ENCODE results near the gene DIP2A. TPM values are rescaled to one million over a fixed set of nuclear protein-coding genes. Genes with fewer than 3 reads are reported as not detected.

DIP2A gene
- total RNA-seq, 2 donors from 2014 or later, result 39.4 to 71.6 TPM

- ATAC-seq (no peak), DNase-seq (ENCODE audit: low spot score) (no peak)
- H3K27me3 Mint-ChIP-seq, result no peaks in the 10 kb centered on the region
- H3K4me3 Mint-ChIP-seq, result no peak overlapping the region
- no peaks in the 10 kb centered on the region for H3K9me3 Mint-ChIP-seq
- H3K36me3 Mint-ChIP-seq, result peaks cover 13% of the 10 kb centered on the region
- no peak overlapping the region for H3K27ac Mint-ChIP-seq
- H3K4me1 Mint-ChIP-seq (ENCODE audit: low read depth in 2 of 2), result peaks cover 9 to 13% of the 10 kb centered on the region in 2 donors
Observed at GRCh38 chr21:46545363-46545762, 86.7 kb downstream of the DIP2A start.

DNA sequence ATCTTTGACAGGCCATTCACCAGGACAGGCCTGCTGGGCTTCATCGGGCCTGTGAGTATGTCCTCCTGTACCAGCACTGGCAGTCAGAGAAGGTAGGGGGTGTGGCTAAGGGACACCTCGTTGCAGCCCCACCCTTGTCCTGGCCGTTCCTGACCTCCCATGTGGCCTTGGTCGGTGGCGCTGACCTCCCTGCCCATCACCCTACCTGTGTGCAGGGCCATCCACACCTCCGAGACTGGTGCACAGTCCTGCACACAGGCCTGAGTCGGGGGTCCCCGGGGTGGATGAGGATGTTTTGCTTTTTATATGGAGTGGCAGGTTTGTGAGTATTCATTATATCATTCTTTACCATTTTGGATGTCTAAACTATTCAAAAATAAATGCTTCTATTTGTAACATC, 87.2 kb downstream of the DIP2A start:
- Mint-ChIP-seq H3K36me3 (peaks cover 13% of the 10 kb centered on the region), H3K4me1 (ENCODE audit: low read depth in 2 of 2) (peaks cover 15% of the 10 kb centered on the region in 2 donors), H3K27me3 (no peaks in the 10 kb centered on the region), H3K4me3 (no peak overlapping the region), H3K9me3 (no peaks in the 10 kb centered on the region), H3K27ac (no peak overlapping the region)
- ATAC-seq (no peak), DNase-seq (ENCODE audit: low spot score) (no peak)

- peaks cover 13% of the 10 kb centered on the region for H3K36me3 Mint-ChIP-seq
- H3K4me1 Mint-ChIP-seq (ENCODE audit: low read depth in 2 of 2), result peaks cover 15 to 20% of the 10 kb centered on the region in 2 donors
- DNase-seq (ENCODE audit: low spot score) (no peak), ATAC-seq (no peak)
- H3K27me3 Mint-ChIP-seq, result no peaks in the 10 kb centered on the region
- no peak overlapping the region for H3K4me3 Mint-ChIP-seq
- no peaks in the 10 kb centered on the region for H3K9me3 Mint-ChIP-seq
- H3K27ac Mint-ChIP-seq, result no peak overlapping the region
Observed at GRCh38 chr21:46546799-46547198, 88.1 kb downstream of the DIP2A start.

- no peak for ATAC-seq
- no peak overlapping the region for H3K27ac Mint-ChIP-seq
- H3K27me3 Mint-ChIP-seq, result no peaks in the 10 kb centered on the region
- H3K9me3 Mint-ChIP-seq, result no peaks in the 10 kb centered on the region
- no peak overlapping the region for H3K4me3 Mint-ChIP-seq
- H3K4me1 Mint-ChIP-seq (ENCODE audit: low read depth in 2 of 2), result peaks cover 23 to 24% of the 10 kb centered on the region in 2 donors
- no peak for DNase-seq (ENCODE audit: low spot score)
- H3K36me3 Mint-ChIP-seq, result peaks cover 6% of the 10 kb centered on the region
Observed at GRCh38 chr21:46549650-46550049, 91.0 kb downstream of the DIP2A start.

DNA sequence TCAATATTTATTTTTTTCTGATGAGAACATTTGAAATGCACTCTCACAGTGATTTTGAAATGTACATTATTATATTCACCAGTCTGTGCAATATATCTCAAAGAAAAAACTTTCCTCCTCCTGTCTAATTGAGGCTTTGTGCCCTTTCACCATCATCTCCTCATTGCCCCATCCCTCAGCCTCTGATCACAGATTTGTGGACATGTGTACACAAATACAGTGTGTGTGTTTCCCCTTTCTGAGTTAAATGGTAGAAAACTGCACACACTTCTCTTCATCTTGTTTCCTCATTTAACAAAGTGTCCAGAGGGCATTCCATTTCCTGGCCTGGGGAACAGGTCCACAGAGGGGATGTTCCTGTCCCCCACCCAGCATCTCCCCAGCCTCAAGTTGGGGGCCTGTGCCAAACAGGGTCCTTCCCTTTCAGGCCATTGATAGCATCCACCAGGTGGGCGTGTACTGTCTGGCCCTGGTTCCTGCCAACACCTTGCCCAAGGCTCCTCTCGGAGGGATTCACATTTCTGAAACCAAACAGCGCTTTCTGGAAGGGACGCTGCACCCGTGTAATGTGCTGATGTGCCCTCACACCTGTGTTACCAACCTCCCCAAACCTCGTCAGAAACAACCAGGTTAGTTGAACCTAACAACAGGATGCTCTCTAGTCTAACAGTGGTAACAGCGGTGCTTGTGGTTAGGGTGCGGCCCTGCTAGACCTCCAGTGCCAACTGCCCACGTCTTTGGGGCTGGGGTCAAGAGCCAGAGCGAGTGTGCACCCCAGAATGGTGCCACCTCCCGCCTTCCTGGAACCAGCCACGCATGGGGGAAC, 91.6 kb downstream of the DIP2A start:
- H3K27ac Mint-ChIP-seq, result peak overlapping the region; percentile 61 to 92
- H3K9me3 Mint-ChIP-seq, result no peaks in the 10 kb centered on the region
- no peaks in the 10 kb centered on the region for H3K27me3 Mint-ChIP-seq
- peaks cover 6% of the 10 kb centered on the region for H3K36me3 Mint-ChIP-seq
- H3K4me1 Mint-ChIP-seq (ENCODE audit: low read depth in 2 of 2), result peaks cover 23 to 24% of the 10 kb centered on the region in 2 donors
- peak overlapping the region; percentile 76 for H3K4me3 Mint-ChIP-seq
- ATAC-seq (peak in 1 of 2 donors; percentile 41), DNase-seq (ENCODE audit: low spot score) (no peak)

GRCh38 chr21:46551636-46552241, 93.0 kb downstream of the DIP2A start:
- Mint-ChIP-seq H3K27me3 (no peaks in the 10 kb centered on the region), H3K4me1 (ENCODE audit: low read depth in 2 of 2) (peaks cover 23 to 24% of the 10 kb centered on the region in 2 donors), H3K27ac (peak overlapping the region; percentile 61 to 92), H3K4me3 (peak overlapping the region; percentile 76), H3K9me3 (no peaks in the 10 kb centered on the region), H3K36me3 (peaks cover 6% of the 10 kb centered on the region)
- DNase-seq (ENCODE audit: low spot score) (peak; percentile 70), ATAC-seq (peak; percentile 82 to 84)

- Mint-ChIP-seq H3K4me3 (peak overlapping the region; percentile 76), H3K4me1 (ENCODE audit: low read depth in 2 of 2) (peaks cover 23 to 24% of the 10 kb centered on the region in 2 donors), H3K27me3 (no peaks in the 10 kb centered on the region), H3K36me3 (peaks cover 6% of the 10 kb centered on the region), H3K9me3 (no peaks in the 10 kb centered on the region), H3K27ac (peak overlapping the region; percentile 61 to 92)
- ATAC-seq (no peak), DNase-seq (ENCODE audit: low spot score) (no peak)
Observed at GRCh38 chr21:46552274-46552673, 93.6 kb downstream of the DIP2A start.

GRCh38 chr21:46552865-46553379, 94.2 kb downstream of the DIP2A start:
- Mint-ChIP-seq H3K4me1 (ENCODE audit: low read depth in 2 of 2) (peaks cover 23 to 24% of the 10 kb centered on the region in 2 donors), H3K27ac (peak overlapping the region; percentile 61 to 92), H3K27me3 (no peaks in the 10 kb centered on the region), H3K9me3 (no peaks in the 10 kb centered on the region), H3K4me3 (peak overlapping the region; percentile 76), H3K36me3 (peaks cover 6% of the 10 kb centered on the region)
- DNase-seq (ENCODE audit: low spot score), result no peak
- ATAC-seq, result no peak

DNA sequence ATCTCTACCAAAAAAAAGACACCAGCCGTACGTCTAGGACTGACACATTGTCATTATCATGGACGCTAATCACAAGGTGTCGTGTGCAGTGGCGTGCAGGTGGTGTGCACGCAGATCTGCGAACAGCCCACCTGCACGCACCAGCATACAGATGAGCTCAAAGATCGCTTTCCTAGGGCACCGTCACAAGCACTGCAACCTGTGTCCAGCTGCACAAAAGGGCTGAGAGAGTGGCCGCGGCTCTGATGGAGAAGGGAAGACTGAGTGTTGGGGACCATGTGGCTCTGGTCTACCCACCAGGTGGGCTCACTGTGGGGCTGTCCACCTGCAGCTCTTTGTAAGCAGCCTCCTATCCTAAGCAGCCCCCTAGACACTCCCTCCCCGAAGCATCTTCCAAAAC, 95.3 kb downstream of the DIP2A start:
- no peaks in the 10 kb centered on the region for H3K9me3 Mint-ChIP-seq
- DNase-seq (ENCODE audit: low spot score), result no peak
- no peaks in the 10 kb centered on the region for H3K36me3 Mint-ChIP-seq
- ATAC-seq, result no peak
- H3K4me3 Mint-ChIP-seq, result no peak overlapping the region
- peaks cover 19 to 24% of the 10 kb centered on the region in 2 donors for H3K4me1 Mint-ChIP-seq (ENCODE audit: low read depth in 2 of 2)
- H3K27me3 Mint-ChIP-seq, result no peaks in the 10 kb centered on the region
- peak overlapping the region in 1 of 2 donors; percentile 92 for H3K27ac Mint-ChIP-seq

GRCh38 chr21:46554431-46555224, 95.9 kb downstream of the DIP2A start:
- ATAC-seq (no peak), DNase-seq (ENCODE audit: low spot score) (no peak)
- no peak overlapping the region for H3K4me3 Mint-ChIP-seq
- no peaks in the 10 kb centered on the region for H3K9me3 Mint-ChIP-seq
- H3K4me1 Mint-ChIP-seq (ENCODE audit: low read depth in 2 of 2), result peaks cover 26 to 30% of the 10 kb centered on the region in 2 donors
- H3K36me3 Mint-ChIP-seq, result no peaks in the 10 kb centered on the region
- no peaks in the 10 kb centered on the region for H3K27me3 Mint-ChIP-seq
- H3K27ac Mint-ChIP-seq, result no peak overlapping the region

DNA sequence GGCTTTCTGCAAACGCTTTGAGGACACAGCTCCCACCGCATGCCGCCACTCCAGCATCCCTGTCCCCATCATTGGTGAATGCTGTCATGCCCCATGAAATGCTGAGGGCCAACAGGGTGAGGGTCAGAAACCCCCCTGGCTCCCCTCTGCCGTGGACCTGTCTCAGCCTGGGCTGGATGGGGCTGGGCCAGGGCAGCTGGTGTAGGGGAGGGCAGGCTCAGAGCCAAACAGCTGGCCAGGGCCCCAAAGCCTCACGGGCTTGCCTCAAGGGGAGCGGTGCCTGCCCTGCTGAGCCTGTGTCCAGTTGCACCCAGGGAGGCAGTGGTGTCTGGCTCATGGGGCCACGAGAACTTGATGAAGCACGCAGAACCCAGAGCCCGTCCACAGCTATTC, 96.5 kb downstream of the DIP2A start:
- Mint-ChIP-seq H3K27me3 (no peaks in the 10 kb centered on the region), H3K4me3 (no peak overlapping the region), H3K36me3 (no peaks in the 10 kb centered on the region), H3K27ac (no peak overlapping the region), H3K9me3 (no peaks in the 10 kb centered on the region), H3K4me1 (ENCODE audit: low read depth in 2 of 2) (peaks cover 30 to 33% of the 10 kb centered on the region in 2 donors)
- ATAC-seq (no peak), DNase-seq (ENCODE audit: low spot score) (no peak)

GRCh38 chr21:46555678-46556077, 97.0 kb downstream of the DIP2A start:
- no peak overlapping the region for H3K4me3 Mint-ChIP-seq
- no peak overlapping the region for H3K27ac Mint-ChIP-seq
- peaks cover 27 to 33% of the 10 kb centered on the region in 2 donors for H3K4me1 Mint-ChIP-seq (ENCODE audit: low read depth in 2 of 2)
- no peaks in the 10 kb centered on the region for H3K27me3 Mint-ChIP-seq
- ATAC-seq, result no peak
- no peak for DNase-seq (ENCODE audit: low spot score)
- H3K9me3 Mint-ChIP-seq, result no peaks in the 10 kb centered on the region
- H3K36me3 Mint-ChIP-seq, result no peaks in the 10 kb centered on the region

- Mint-ChIP-seq H3K4me1 (ENCODE audit: low read depth in 2 of 2) (peaks cover 29 to 30% of the 10 kb centered on the region in 2 donors), H3K27me3 (no peaks in the 10 kb centered on the region), H3K27ac (no peak overlapping the region), H3K36me3 (no peaks in the 10 kb centered on the region), H3K9me3 (no peaks in the 10 kb centered on the region), H3K4me3 (no peak overlapping the region)
- ATAC-seq (no peak), DNase-seq (ENCODE audit: low spot score) (no peak)
Observed at GRCh38 chr21:46556802-46557201, 98.1 kb downstream of the DIP2A start.

Data from natural killer cell treated with Interleukin-12 subunit alpha and Interleukin-12 subunit beta and Interleukin-15 and Interleukin-18, amount 100 ng/mL, for 72 hours (primary cell).